Spleen (tissue), 11 donors: Measurements from ENCODE around the gene HDAC4. TPM values are rescaled to one million over a fixed set of nuclear protein-coding genes. Genes with fewer than 3 reads are reported as not detected.

Experiments
- DNase-seq: peaks from one replicate; pipeline ENCODE4 v3.0.0-alpha.2; 2020
- H3K27ac ChIP-seq, 8 donors: fragments of 200-600 bp; sonication (generic) in 7 of 8; 1 replicate in 4 of 8; 2 replicates in 4 of 8; pipeline versions ENCODE4 v1.5.0 to v1.8.0; 2016 to 2021; ENCODE audit warnings: inconsistent platforms in 4 of 8, mild to moderate bottlenecking in 4 of 8, moderate library complexity in 1 of 8
- H3K27me3 ChIP-seq, 7 donors: fragments of 200-600 bp; sonication (generic) in 6 of 7; replicated peaks in 1 of 7; 1 replicate in 4 of 7; 2 replicates in 3 of 7; pipeline versions ENCODE4 v1.5.0 to v1.8.0; 2016 to 2021; ENCODE audit warnings: inconsistent platforms in 3 of 7, mild to moderate bottlenecking in 1 of 7
- H3K36me3 ChIP-seq, 6 donors: fragments of 200-600 bp; sonication (generic) in 5 of 6; 1 replicate in 4 of 6; 2 replicates in 2 of 6; pipeline versions ENCODE4 v1.5.0 to v1.8.0; 2016 to 2021; ENCODE audit warnings: inconsistent platforms in 2 of 6
- H3K4me1 ChIP-seq, 6 donors: fragments of 200-600 bp; sonication (generic) in 5 of 6; 1 replicate in 3 of 6; 2 replicates in 3 of 6; pipeline versions ENCODE4 v1.5.0 to v1.8.0; 2016 to 2021; ENCODE audit warnings: inconsistent platforms in 3 of 6
- H3K4me3 ChIP-seq, 8 donors: fragments of 200-600 bp; sonication (generic) in 7 of 8; 1 replicate in 4 of 8; 2 replicates in 4 of 8; pipeline versions ENCODE4 v1.5.0 to v1.8.0; 2016 to 2021; ENCODE audit warnings: inconsistent platforms in 4 of 8, mild to moderate bottlenecking in 4 of 8, moderate library complexity in 2 of 8
- H3K9me3 ChIP-seq, 8 donors: fragments of 200-600 bp; sonication (generic) in 7 of 8; 1 replicate in 4 of 8; 2 replicates in 4 of 8; pipeline versions ENCODE4 v1.5.0 to v1.8.0; 2016 to 2021; ENCODE audit warnings: inconsistent platforms in 4 of 8
- POLR2A ChIP-seq, 3 donors: fragments of 450-650 bp; IDR thresholded peaks; one replicate each; pipeline ENCODE4 v1.5.1; 2017; ENCODE audit warnings: antibody characterized with exemption in 3 of 3, mild to moderate bottlenecking in 1 of 3
- POLR2AphosphoS5 ChIP-seq, 3 donors: sonication (generic); formaldehyde crosslinking; IDR thresholded peaks; one replicate each; pipeline ENCODE4 v1.5.1; 2017; ENCODE audit warnings: antibody characterized with exemption in 3 of 3
- WGBS, 5 donors: extraction: QIAGEN DNeasy Blood & Tissue Kit in 3 of 5; methylation state at CpG; one replicate each; pipeline versions ENCODE4 v1.1.5 to v1.1.7; 2013 to 2018; 5-methylcytosine and 5-hydroxymethylcytosine counted together
- intact Hi-C: fragments of 100-400 bp; cut with DNase I; formaldehyde crosslinking; loops from one replicate; pipeline ENCODE4 v1.15.0; 2023; ENCODE audit warnings: low total_unique reads
- polyA plus RNA-seq, 3 donors: library from polyadenylated mRNA; stranded (reverse); fragments of 200-250 nt; gene quantifications; one replicate each; pipeline ENCODE4 v1.2.1, GENCODE V29; 2013
- total RNA-seq, 7 donors: library from RNA; depleted of rRNA in 3 of 7; stranded (reverse); fragments of >200 nt in 3 of 7; fragmentation: NEBNext Ultra II Directional in 4 of 7; extraction: Animal tissue kit (Norgen Biotek cat#: 25700) in 4 of 7; gene quantifications; one replicate each; pipeline versions ENCODE4 v1.1.0 to v1.2.1, GENCODE V29; 2016 to 2021
- TF ChIP-seq, protein P1 (sequence below), 11 experiments: fragments of 200-600 bp in 7 of 11; fragments of 450-650 bp in 4 of 11; sonication (generic) in 4 of 11; IDR thresholded peaks in 8 of 11; conservative IDR thresholded peaks in 3 of 11; 1 replicate in 7 of 11; 2 replicates in 4 of 11; pipeline versions ENCODE4 v1.4.0 to v1.8.0; 2016 to 2021; ENCODE audit warnings: antibody characterized with exemption in 11 of 11, inconsistent platforms in 4 of 11, mild to moderate bottlenecking in 1 of 11
- donor health status: healthy with polysubstance abuse.
- donor health status: DM: no; HTN: no; CAD: no; lungs with moderate emphysema.
- donor health status: DM: no; HTN: no; CAD: no.
- donor health status: Bipolar disorder and iron deficiency.
- donor health status: healthy.
- donor health status: DM: no; HTN: no; CAD: no.
- donor health status: DM: yes; HTN: yes; CAD: no.

Gene HDAC4
- total and polyA plus RNA-seq, 10 donors = 3.2 to 122 (median 69.5) TPM

- peaks cover 0 to 40% (median 0%) of the 10 kb centered on the region in 7 donors for H3K27me3 ChIP-seq
Observed at GRCh38 chr2:239033801-239034560, 366.8 kb downstream of the HDAC4 start.

DNA sequence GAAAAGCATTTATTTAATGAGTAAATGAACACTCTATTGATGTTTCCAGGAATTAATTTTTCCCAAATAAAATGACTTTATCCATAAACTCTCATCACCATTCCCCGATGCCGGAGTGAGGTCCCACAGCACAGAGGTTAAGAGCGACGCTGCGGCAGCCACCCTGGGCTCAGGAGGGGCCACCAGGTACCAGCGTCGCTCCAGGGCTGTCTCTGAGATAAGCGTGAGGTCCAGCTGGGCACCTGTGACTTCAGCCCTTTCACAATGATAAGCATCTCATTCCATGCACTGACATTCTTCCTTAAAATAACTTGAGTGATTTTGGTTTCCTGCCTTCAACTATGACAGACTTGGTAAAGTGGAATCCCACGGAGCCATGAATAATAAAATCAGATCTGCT is 370.9 kb downstream of the HDAC4 start:
- TF ChIP-seq, protein P1, sequence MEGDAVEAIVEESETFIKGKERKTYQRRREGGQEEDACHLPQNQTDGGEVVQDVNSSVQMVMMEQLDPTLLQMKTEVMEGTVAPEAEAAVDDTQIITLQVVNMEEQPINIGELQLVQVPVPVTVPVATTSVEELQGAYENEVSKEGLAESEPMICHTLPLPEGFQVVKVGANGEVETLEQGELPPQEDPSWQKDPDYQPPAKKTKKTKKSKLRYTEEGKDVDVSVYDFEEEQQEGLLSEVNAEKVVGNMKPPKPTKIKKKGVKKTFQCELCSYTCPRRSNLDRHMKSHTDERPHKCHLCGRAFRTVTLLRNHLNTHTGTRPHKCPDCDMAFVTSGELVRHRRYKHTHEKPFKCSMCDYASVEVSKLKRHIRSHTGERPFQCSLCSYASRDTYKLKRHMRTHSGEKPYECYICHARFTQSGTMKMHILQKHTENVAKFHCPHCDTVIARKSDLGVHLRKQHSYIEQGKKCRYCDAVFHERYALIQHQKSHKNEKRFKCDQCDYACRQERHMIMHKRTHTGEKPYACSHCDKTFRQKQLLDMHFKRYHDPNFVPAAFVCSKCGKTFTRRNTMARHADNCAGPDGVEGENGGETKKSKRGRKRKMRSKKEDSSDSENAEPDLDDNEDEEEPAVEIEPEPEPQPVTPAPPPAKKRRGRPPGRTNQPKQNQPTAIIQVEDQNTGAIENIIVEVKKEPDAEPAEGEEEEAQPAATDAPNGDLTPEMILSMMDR (IDR thresholded peaks at IDR 0.05 in 8 of 11, conservative IDR thresholded peaks at IDR 0.05 in 3 of 11) = no peak
- TF ChIP-seq POLR2A (IDR thresholded peaks at IDR 0.05) (no peak), POLR2AphosphoS5 (IDR thresholded peaks at IDR 0.05) (no peak)
- 67 to 76% (median 70%) methylated on average over 9 of the region's 9 CpGs for WGBS, 5 donors

More at GRCh38 chr2:239033801-239034560, 366.8 kb downstream of the HDAC4 start:
- no peak overlapping the region for H3K27ac ChIP-seq
- intact Hi-C loops = loop anchor here (10.0 kb wide), 1 partner anchor 961 kb away; no protein-coding TSS in a partner anchor
- H3K4me3 ChIP-seq = no peak overlapping the region
- whole genome bisulfite sequencing, 5 donors = 69 to 83% (median 78%) methylated on average over 12 to 13 of the region's 13 CpGs
- no peaks in the 10 kb centered on the region for H3K36me3 ChIP-seq
- no peak for TF ChIP-seq POLR2A (IDR thresholded peaks at IDR 0.05)
- TF ChIP-seq, protein P1 (IDR thresholded peaks at IDR 0.05 in 8 of 11, conservative IDR thresholded peaks at IDR 0.05 in 3 of 11) = no peak
- TF ChIP-seq POLR2AphosphoS5 (IDR thresholded peaks at IDR 0.05) = no peak
- H3K9me3 ChIP-seq = no peaks in the 10 kb centered on the region
- H3K4me1 ChIP-seq = peaks cover 0 to 8% (median 3%) of the 10 kb centered on the region in 6 donors
- no peak for DNase-seq

DNA sequence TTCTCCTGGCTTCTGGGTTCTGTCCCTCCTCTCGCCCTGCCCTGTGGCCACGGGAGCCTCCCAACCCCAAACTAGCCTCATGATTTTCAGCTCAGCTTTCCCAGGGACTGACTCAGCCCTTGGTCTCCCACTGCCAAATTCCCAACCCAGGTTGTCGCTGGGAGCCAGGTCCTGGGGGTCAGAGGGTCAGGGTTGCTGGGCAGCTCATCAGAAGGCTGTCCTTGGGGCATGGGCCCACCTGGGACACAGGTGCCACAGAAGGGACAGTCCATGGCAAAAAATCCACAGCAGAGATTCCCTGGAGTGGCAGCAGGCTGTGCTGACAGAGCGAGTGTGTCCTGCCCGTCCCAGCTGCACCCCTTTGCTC is 372.6 kb downstream of the HDAC4 start:
- intact Hi-C loops = no loop called here

More for the DNA sequence above, 370.9 kb downstream of the HDAC4 start:
- H3K4me1 ChIP-seq = peaks cover 0 to 9% (median 0%) of the 10 kb centered on the region in 6 donors
- H3K4me3 ChIP-seq = no peak overlapping the region
- H3K36me3 ChIP-seq = no peaks in the 10 kb centered on the region
- H3K27me3 ChIP-seq = peaks cover 0 to 65% (median 0%) of the 10 kb centered on the region in 7 donors
- no peaks in the 10 kb centered on the region for H3K9me3 ChIP-seq
- peak; percentile 46 for DNase-seq
- no peak overlapping the region for H3K27ac ChIP-seq
- intact Hi-C loops = loop anchor here (10.0 kb wide), 1 partner anchor 965 kb away; no protein-coding TSS in a partner anchor

GRCh38 chr2:239027391-239028252 is 373.2 kb downstream of the HDAC4 start:
- peaks cover 0 to 47% (median 0%) of the 10 kb centered on the region in 7 donors for H3K27me3 ChIP-seq
- no peaks in the 10 kb centered on the region for H3K9me3 ChIP-seq
- no peak overlapping the region for H3K27ac ChIP-seq
- no peak for TF ChIP-seq POLR2A (IDR thresholded peaks at IDR 0.05)
- intact Hi-C loops = no loop called here
- no peaks in the 10 kb centered on the region for H3K36me3 ChIP-seq
- H3K4me3 ChIP-seq = no peak overlapping the region
- peaks cover 0 to 9% (median 0%) of the 10 kb centered on the region in 6 donors for H3K4me1 ChIP-seq
- 84 to 92% (median 90%) methylated on average over 14 to 38 of the region's 38 CpGs for WGBS, 5 donors
- DNase-seq = peak; percentile 64

More for the DNA sequence above, 372.6 kb downstream of the HDAC4 start:
- H3K9me3 ChIP-seq = no peaks in the 10 kb centered on the region
- no peak for DNase-seq
- no peak overlapping the region for H3K4me3 ChIP-seq
- H3K4me1 ChIP-seq = peaks cover 0 to 9% (median 0%) of the 10 kb centered on the region in 6 donors
- TF ChIP-seq POLR2A (IDR thresholded peaks at IDR 0.05) (no peak), POLR2AphosphoS5 (IDR thresholded peaks at IDR 0.05) (no peak)
- 84 to 93% (median 86%) methylated on average over 5 of the region's 5 CpGs for WGBS, 5 donors
- peaks cover 0 to 47% (median 0%) of the 10 kb centered on the region in 7 donors for H3K27me3 ChIP-seq
- H3K36me3 ChIP-seq = no peaks in the 10 kb centered on the region
- no peak overlapping the region for H3K27ac ChIP-seq
